GM12878 (cell line): ENCODE results near the gene YPEL2. TPM values are rescaled to one million over a fixed set of nuclear protein-coding genes. Genes with fewer than 3 reads are reported as not detected.

ENCODE experiments used
- ATAC-seq: fragments of 200-7000 bp; cut with Tn5 transposase; 3 replicates; pipeline ENCODE4 v1.9.1; 2020; ENCODE audit warnings: mild to moderate bottlenecking, moderate library complexity
- BruUV-seq: library from RNA; stranded (reverse); fragments of 400-500 nt; replicated peaks from 2 replicates; lab custom pipeline; 2021; lab: Mats Ljungman, UMichigan
- CTCF ChIA-PET: fragments of 300-600 bp; sonication (Branson Sonifier 250); formaldehyde crosslinking; extraction: SDS; loops from one replicate; lab custom pipeline; 2021; ENCODE audit warnings: inconsistent platforms; lab: Yijun Ruan, JAX
- POLR2A ChIA-PET: fragments of 350-600 bp; formaldehyde crosslinking; extraction: SDS; loops from one replicate; lab custom pipeline; 2021; ENCODE audit warnings: inconsistent platforms; lab: Charles Lee
- RAD21 ChIA-PET: fragments of 300-600 bp; sonication (Branson Sonifier 250); formaldehyde crosslinking; loops from one replicate; lab custom pipeline; 2023; ENCODE audit warnings: antibody characterized with exemption; ENCODE audit not compliant: unreplicated experiment; lab: Charles Lee
- SMC1A ChIA-PET: fragments of 300-600 bp; sonication (Branson Sonifier 250); formaldehyde crosslinking; loops from one replicate; lab custom pipeline; 2023; ENCODE audit not compliant: unreplicated experiment, uncharacterized antibody; lab: Charles Lee
- DNase-seq: peaks from one replicate; pipeline ENCODE4 v3.0.0-alpha.2; 2011; ENCODE audit warnings: low read depth, low spot score
- FAIRE-seq: peaks from 3 replicates; lab custom pipeline; 2011; peaks lifted over from hg19 to GRCh38; lab: Jason Lieb, UNC
- H2AFZ ChIP-seq: 2 replicates; pipeline ENCODE4 v1.6.0; 2011; ENCODE audit warnings: low read depth, low read length, control low read depth; ENCODE audit not compliant: control insufficient read depth
- H3K27ac ChIP-seq: 2 replicates; pipeline ENCODE4 v1.5.1; 2011; ENCODE audit warnings: control low read depth; ENCODE audit not compliant: control insufficient read depth, insufficient read depth
- H3K27me3 ChIP-seq, 2 experiments: replicated peaks in 1 of 2; 2 replicates each; pipeline versions ENCODE4 v1.6.0 to v1.6.1; 2011; ENCODE audit warnings: low read length in 1 of 2; ENCODE audit not compliant: control insufficient read depth in 2 of 2, insufficient read depth in 2 of 2
- H3K36me3 ChIP-seq, 2 experiments: 2 replicates each; pipeline ENCODE4 v1.5.1; 2011; ENCODE audit warnings: low read length in 1 of 2; ENCODE audit not compliant: control insufficient read depth in 2 of 2, insufficient read depth in 2 of 2
- H3K4me1 ChIP-seq: 2 replicates; pipeline ENCODE4 v1.6.1; 2011; ENCODE audit warnings: mild to moderate bottlenecking, low read length, moderate library complexity, mixed read lengths; ENCODE audit not compliant: control insufficient read depth, insufficient read depth
- H3K4me2 ChIP-seq: 2 replicates; pipeline ENCODE4 v1.6.0; 2011; ENCODE audit warnings: control low read depth; ENCODE audit not compliant: control insufficient read depth, insufficient read depth
- H3K4me3 ChIP-seq: fragments of 200-600 bp; sonication (generic); 2 replicates; pipeline ENCODE4 v1.5.1; 2016
- H3K79me2 ChIP-seq: 2 replicates; pipeline ENCODE4 v1.6.0; 2011; ENCODE audit warnings: low read length; ENCODE audit not compliant: control insufficient read depth, insufficient read depth
- H3K9ac ChIP-seq: 2 replicates; pipeline ENCODE4 v1.8.0; 2011; ENCODE audit warnings: low read length, control low read depth, mixed read lengths; ENCODE audit not compliant: control insufficient read depth, insufficient read depth
- H3K9me3 ChIP-seq: replicated peaks from 3 replicates; pipeline ENCODE4 v1.5.1; 2011; ENCODE audit warnings: mild to moderate bottlenecking, low read length; ENCODE audit not compliant: control insufficient read depth, insufficient read depth
- H4K20me1 ChIP-seq: 2 replicates; pipeline ENCODE4 v1.6.0; 2011; ENCODE audit not compliant: control insufficient read depth, insufficient read depth
- BCL11A ChIP-seq: IDR thresholded peaks from 2 replicates; pipeline ENCODE4 v1.6.1; 2011; ENCODE audit warnings: low read depth, low read length
- FOS ChIP-seq: IDR thresholded peaks from 3 replicates; pipeline ENCODE4 v1.6.1; 2011; ENCODE audit warnings: borderline replicate concordance; ENCODE audit not compliant: insufficient read length; ENCODE audit errors: extremely low read depth
- NFYB ChIP-seq: IDR thresholded peaks from 2 replicates; pipeline ENCODE4 v1.6.1; 2011; ENCODE audit warnings: low read depth, mild to moderate bottlenecking, low read length, improper control_type of control experiment, moderate library complexity; ENCODE audit not compliant: insufficient read depth
- SRF ChIP-seq, 2 experiments: IDR thresholded peaks; 2 replicates each; pipeline ENCODE4 v1.6.1; 2011; ENCODE audit warnings: low read depth in 2 of 2, low read length in 2 of 2, mild to moderate bottlenecking in 1 of 2, moderate library complexity in 1 of 2
- ZZZ3 ChIP-seq: IDR thresholded peaks from 2 replicates; pipeline ENCODE4 v1.6.1; 2011; ENCODE audit warnings: low read depth; ENCODE audit not compliant: control insufficient read depth, insufficient read length
- WGBS: methylation state at CpG from one replicate; pipeline ENCODE4 v1.1.6; 2016; ENCODE audit warnings: low lambda C conversion rate; ENCODE audit not compliant: insufficient replicate concordance, insufficient coverage; ENCODE audit errors: missing lambda C conversion rate; 5-methylcytosine and 5-hydroxymethylcytosine counted together
- in situ Hi-C: fragments of 300-500 bp; cut with MboI; formaldehyde crosslinking; loops from 9 replicates; pipeline ENCODE4 v1.14.3; 2018; ENCODE audit warnings: mixed read lengths
- intact Hi-C: fragments of 100-400 bp; cut with micrococcal nuclease; formaldehyde crosslinking; loops from one replicate; pipeline ENCODE4 v1.14.2; 2022; ENCODE audit not compliant: unreplicated experiment
- polyA plus RNA-seq, 11 experiments: library from polyadenylated mRNA; depleted of rRNA in 4 of 11; unstranded in 6 of 11; stranded (reverse) in 5 of 11; fragments of >200 nt; fragmentation: Nextera tagmentation in 4 of 11; fragmentation: Illumina TruSeq in 1 of 11; extraction: Ambion mirVana in 4 of 11; extraction: Trizol in 1 of 11; gene quantifications; 1 replicate in 1 of 11; 2 replicates in 10 of 11; pipeline versions ENCODE4 v1.2.1 to v1.2.3, GENCODE V29; 2011 to 2016; ENCODE audit warnings: inconsistent platforms in 2 of 11, missing spikeins in 2 of 11, low read depth in 1 of 11
- total RNA-seq, 4 experiments: library from RNA; depleted of rRNA in 3 of 4; stranded (reverse); fragments of >200 nt in 3 of 4; fragmentation: Illumina TruSeq in 1 of 4; extraction: Trizol in 1 of 4; gene quantifications; 2 replicates each; pipeline versions ENCODE4 v1.2.1 to v1.2.3, GENCODE V29; 2013 to 2021
- TF ChIP-seq, protein P1 (sequence below): fragments of 450-650 bp; IDR thresholded peaks from 2 replicates; pipeline ENCODE4 v1.6.1; 2016; ENCODE audit warnings: mild to moderate bottlenecking, moderate library complexity, borderline replicate concordance

YPEL2 gene
- total and polyA plus RNA-seq, 10 of the 15 experiments (the other 5 are each of a cell fraction or from before 2014, with no cell fraction given) = 0.11 to 8.1 (median 0.48) TPM

DNA sequence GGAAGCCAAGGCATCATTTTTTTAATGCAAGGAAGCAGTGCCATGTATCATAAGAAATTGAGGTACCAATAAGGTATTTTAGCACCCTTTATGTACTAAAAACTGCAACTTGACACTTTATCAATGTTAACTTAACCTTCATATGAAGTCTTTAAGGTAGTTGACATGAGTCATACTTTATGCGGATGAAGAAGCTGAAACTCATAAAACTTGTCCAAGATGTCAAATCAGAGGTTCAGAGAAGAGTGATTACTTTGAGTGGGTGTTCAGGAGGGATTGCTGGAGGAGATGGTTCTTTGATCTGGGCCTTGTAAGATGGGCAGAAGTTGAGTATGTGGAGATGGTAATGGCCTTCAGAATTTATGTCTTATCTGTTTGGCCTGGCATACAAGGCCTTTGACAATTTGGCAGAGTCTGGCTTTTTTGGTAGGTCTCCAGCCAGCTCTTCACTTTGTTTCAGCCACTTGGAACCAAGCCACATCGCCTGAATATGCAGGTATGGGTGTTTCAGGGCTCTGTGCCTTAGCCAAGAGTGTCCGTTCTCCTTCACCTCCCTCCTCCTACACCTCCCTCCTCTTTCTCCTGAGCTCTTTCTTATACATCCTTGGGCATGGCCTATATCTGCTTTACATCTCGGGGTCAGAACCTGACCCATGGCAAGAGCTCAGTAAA lies 23.7 kb downstream of the YPEL2 start:
- H2AFZ ChIP-seq = no peak overlapping the region
- H3K9ac ChIP-seq = no peak overlapping the region
- FAIRE-seq (no peak), DNase-seq (no peak)
- H3K27me3 ChIP-seq = no peaks in the 10 kb centered on the region
- TF ChIP-seq FOS = no peak
- TF ChIP-seq SRF (IDR thresholded peaks at IDR 0.05; ENCODE audit: low read depth in 2 of 2, low read length in 2 of 2) = no peak
- TF ChIP-seq, all 136 proteins: peak for 0
- intact Hi-C loops = no loop called here
- RAD21 ChIA-PET = no interaction called here
- Histone ChIP-seq H3K79me2 (no peaks in the 10 kb centered on the region), H3K27ac (no peak overlapping the region), H4K20me1 (no peaks in the 10 kb centered on the region), H3K4me1 (peaks cover 8% of the 10 kb centered on the region), H3K9me3 (no peaks in the 10 kb centered on the region; the same call in 2 of the 3 replicates), H3K36me3 (no peaks in the 10 kb centered on the region), H3K4me2 (no peak overlapping the region), H3K4me3 (no peak overlapping the region)
- BruUV-seq = no TSS peak
- in situ Hi-C loops = no loop called here
- CTCF ChIA-PET = interaction anchor here (1.2 to 1.6 kb wide), 2 partner anchors 26 to 31 kb away, joined by 3 to 5 read pairs; no protein-coding TSS in a partner anchor
- WGBS = 51% methylated on average over 4 of the region's 4 CpGs
- ATAC-seq = no peak
- POLR2A ChIA-PET = no interaction called here
- SMC1A ChIA-PET = no interaction called here

DNA sequence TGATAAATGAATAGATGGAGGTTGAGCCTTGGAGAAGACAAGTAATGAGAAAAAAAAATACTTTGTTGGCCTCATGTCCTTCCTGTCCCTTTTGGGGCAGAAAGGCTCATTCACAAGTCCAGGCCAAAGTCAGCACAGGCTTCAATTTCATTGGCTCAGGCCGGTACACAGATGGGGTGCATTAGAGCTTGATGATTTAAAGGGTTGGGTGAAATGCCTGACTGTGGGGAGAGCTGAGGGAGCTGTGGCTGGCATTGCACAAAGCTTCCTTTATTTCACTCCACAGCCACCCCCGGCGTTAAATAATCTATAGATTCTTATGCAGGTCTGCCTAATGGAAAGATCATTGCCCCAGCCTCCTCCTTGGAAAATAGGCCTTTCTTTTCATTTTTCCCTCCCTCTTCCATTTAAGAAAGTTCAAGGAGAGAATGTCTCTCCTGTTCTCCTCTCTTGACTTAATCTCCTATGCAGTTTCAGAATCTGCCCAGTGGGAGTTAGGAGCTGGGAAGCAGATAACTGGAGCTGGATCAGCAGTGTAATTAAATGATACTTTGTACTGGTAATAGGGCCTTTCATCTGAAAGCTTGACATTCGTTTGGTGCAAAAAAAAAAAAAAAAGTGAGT lies 24.4 kb downstream of the YPEL2 start:
- Histone ChIP-seq H3K9me3 (no peaks in the 10 kb centered on the region; the same call in 2 of the 3 replicates), H3K27ac (no peak overlapping the region), H3K9ac (no peak overlapping the region), H3K27me3 (no peaks in the 10 kb centered on the region), H3K4me3 (no peak overlapping the region), H3K4me1 (peaks cover 8% of the 10 kb centered on the region), H2AFZ (no peak overlapping the region), H3K36me3 (no peaks in the 10 kb centered on the region), H3K4me2 (no peak overlapping the region), H4K20me1 (no peaks in the 10 kb centered on the region), H3K79me2 (no peaks in the 10 kb centered on the region)
- ChIA-PET RAD21 (no interaction called here), POLR2A (no interaction called here), SMC1A (interaction anchor here (0.7 to 1.1 kb wide), 2 partner anchors 23 to 334 kb away, joined by 3 read pairs; no protein-coding TSS in a partner anchor), CTCF (interaction anchor here (0.8 to 2.0 kb wide), 4 partner anchors 19 to 32 kb away, joined by 3 to 7 read pairs (median 4); no protein-coding TSS in a partner anchor)
- 72% methylated on average over 4 of the region's 4 CpGs for WGBS
- in situ Hi-C loops (no loop called here), intact Hi-C loops (no loop called here)
- ATAC-seq (no peak), FAIRE-seq (no peak), DNase-seq (no peak)
- no TSS peak for BruUV-seq
- TF ChIP-seq NFYB (no peak), BCL11A (no peak), ZZZ3 (no peak)
- TF ChIP-seq, protein P1, sequence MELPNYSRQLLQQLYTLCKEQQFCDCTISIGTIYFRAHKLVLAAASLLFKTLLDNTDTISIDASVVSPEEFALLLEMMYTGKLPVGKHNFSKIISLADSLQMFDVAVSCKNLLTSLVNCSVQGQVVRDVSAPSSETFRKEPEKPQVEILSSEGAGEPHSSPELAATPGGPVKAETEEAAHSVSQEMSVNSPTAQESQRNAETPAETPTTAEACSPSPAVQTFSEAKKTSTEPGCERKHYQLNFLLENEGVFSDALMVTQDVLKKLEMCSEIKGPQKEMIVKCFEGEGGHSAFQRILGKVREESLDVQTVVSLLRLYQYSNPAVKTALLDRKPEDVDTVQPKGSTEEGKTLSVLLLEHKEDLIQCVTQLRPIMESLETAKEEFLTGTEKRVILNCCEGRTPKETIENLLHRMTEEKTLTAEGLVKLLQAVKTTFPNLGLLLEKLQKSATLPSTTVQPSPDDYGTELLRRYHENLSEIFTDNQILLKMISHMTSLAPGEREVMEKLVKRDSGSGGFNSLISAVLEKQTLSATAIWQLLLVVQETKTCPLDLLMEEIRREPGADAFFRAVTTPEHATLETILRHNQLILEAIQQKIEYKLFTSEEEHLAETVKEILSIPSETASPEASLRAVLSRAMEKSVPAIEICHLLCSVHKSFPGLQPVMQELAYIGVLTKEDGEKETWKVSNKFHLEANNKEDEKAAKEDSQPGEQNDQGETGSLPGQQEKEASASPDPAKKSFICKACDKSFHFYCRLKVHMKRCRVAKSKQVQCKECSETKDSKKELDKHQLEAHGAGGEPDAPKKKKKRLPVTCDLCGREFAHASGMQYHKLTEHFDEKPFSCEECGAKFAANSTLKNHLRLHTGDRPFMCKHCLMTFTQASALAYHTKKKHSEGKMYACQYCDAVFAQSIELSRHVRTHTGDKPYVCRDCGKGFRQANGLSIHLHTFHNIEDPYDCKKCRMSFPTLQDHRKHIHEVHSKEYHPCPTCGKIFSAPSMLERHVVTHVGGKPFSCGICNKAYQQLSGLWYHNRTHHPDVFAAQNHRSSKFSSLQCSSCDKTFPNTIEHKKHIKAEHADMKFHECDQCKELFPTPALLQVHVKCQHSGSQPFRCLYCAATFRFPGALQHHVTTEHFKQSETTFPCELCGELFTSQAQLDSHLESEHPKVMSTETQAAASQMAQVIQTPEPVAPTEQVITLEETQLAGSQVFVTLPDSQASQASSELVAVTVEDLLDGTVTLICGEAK = no peak
